RWPE2 (cell line): Measurements from ENCODE around the gene ANXA8.
"Not testable (repeated sequence)": the region's sequence is repeated elsewhere in the genome, so short reads cannot be mapped to it uniquely, and the experiment has no call there.

Experiments
- ATAC-seq: fragments of 200-7000 bp; cut with Tn5 transposase; 3 replicates; pipeline ENCODE4 v1.9.1; 2021; ENCODE audit warnings: low read depth
- DNase-seq: peaks from one replicate; pipeline ENCODE4 v3.0.0-alpha.2; 2020; ENCODE audit warnings: low spot score
- H3K27ac ChIP-seq: fragments of 450-650 bp; 2 replicates; pipeline ENCODE4 v1.5.1; 2017; ENCODE audit warnings: mild to moderate bottlenecking; ENCODE audit not compliant: poor library complexity, severe bottlenecking
- H3K27me3 ChIP-seq: fragments of 250-450 bp; sonication (Bioruptor Pico); 2 replicates; pipeline ENCODE4 v1.5.1; 2021; ENCODE audit warnings: mild to moderate bottlenecking, moderate library complexity; ENCODE audit not compliant: insufficient read depth, poor library complexity, severe bottlenecking
- H3K36me3 ChIP-seq: fragments of 250-450 bp; sonication (Bioruptor Pico); 2 replicates; pipeline ENCODE4 v1.5.1; 2020; ENCODE audit warnings: low read depth, mild to moderate bottlenecking, moderate library complexity
- H3K4me1 ChIP-seq: fragments of 250-450 bp; sonication (Bioruptor Pico); 2 replicates; pipeline ENCODE4 v1.5.1; 2021; ENCODE audit warnings: mild to moderate bottlenecking, moderate library complexity; ENCODE audit not compliant: insufficient read depth, poor library complexity, severe bottlenecking
- H3K4me3 ChIP-seq: fragments of 250-450 bp; sonication (Bioruptor Pico); 2 replicates; pipeline ENCODE4 v1.5.1; 2021; ENCODE audit warnings: mild to moderate bottlenecking, moderate library complexity; ENCODE audit not compliant: severe bottlenecking
- H3K9me3 ChIP-seq: fragments of 250-450 bp; sonication (Bioruptor Pico); 2 replicates; pipeline ENCODE4 v1.5.1; 2021; ENCODE audit warnings: mild to moderate bottlenecking, moderate library complexity; ENCODE audit not compliant: severe bottlenecking
- CTCF ChIP-seq: fragments of 450-650 bp; IDR thresholded peaks from one replicate; pipeline ENCODE4 v1.5.1; 2017; ENCODE audit warnings: mild to moderate bottlenecking, moderate library complexity; ENCODE audit not compliant: poor library complexity, severe bottlenecking

ANXA8 gene

GRCh38 chr10:47456079-47456785, 27.7 kb downstream of the ANXA8 start:
- TF ChIP-seq CTCF, result no peak
- ATAC-seq (no peak), DNase-seq (no peak)
- peaks cover 5% of the 10 kb centered on the region for H3K4me1 ChIP-seq
- H3K9me3 ChIP-seq, result no peaks in the 10 kb centered on the region
- H3K27me3 ChIP-seq, result no peaks in the 10 kb centered on the region
- H3K4me3 ChIP-seq, result no peak overlapping the region
- H3K36me3 ChIP-seq, result no peaks in the 10 kb centered on the region
- no peak overlapping the region for H3K27ac ChIP-seq

- H3K9me3 ChIP-seq, H3K27me3 ChIP-seq, ATAC-seq, H3K4me1 ChIP-seq, H3K36me3 ChIP-seq, H3K27ac ChIP-seq, DNase-seq, H3K4me3 ChIP-seq: not testable (repeated sequence)
Observed at GRCh38 chr10:47455350-47456078, 28.4 kb downstream of the ANXA8 start.

- ATAC-seq (no peak), DNase-seq (no peak)
- H3K36me3 ChIP-seq, result no peaks in the 10 kb centered on the region
- H3K27ac ChIP-seq, result no peak overlapping the region
- TF ChIP-seq CTCF, result no peak
- peaks cover 5% of the 10 kb centered on the region for H3K4me1 ChIP-seq
- no peaks in the 10 kb centered on the region for H3K9me3 ChIP-seq
- no peak overlapping the region for H3K4me3 ChIP-seq
- no peaks in the 10 kb centered on the region for H3K27me3 ChIP-seq
Observed at GRCh38 chr10:47454780-47455058, 29.2 kb downstream of the ANXA8 start.

GRCh38 chr10:47454008-47454779, 29.7 kb downstream of the ANXA8 start:
- H3K27me3 ChIP-seq, result no peaks in the 10 kb centered on the region
- no peaks in the 10 kb centered on the region for H3K36me3 ChIP-seq
- TF ChIP-seq CTCF, result no peak
- DNase-seq, result no peak
- peaks cover 5% of the 10 kb centered on the region for H3K4me1 ChIP-seq
- H3K9me3 ChIP-seq, result no peaks in the 10 kb centered on the region
- no peak overlapping the region for H3K27ac ChIP-seq
- no peak for ATAC-seq
- no peak overlapping the region for H3K4me3 ChIP-seq

GRCh38 chr10:47453141-47454007, 30.5 kb downstream of the ANXA8 start:
- no peak for TF ChIP-seq CTCF
- H3K4me1 ChIP-seq, result no peaks in the 10 kb centered on the region
- no peaks in the 10 kb centered on the region for H3K9me3 ChIP-seq
- ATAC-seq (no peak), DNase-seq (no peak)
- no peak overlapping the region for H3K27ac ChIP-seq
- no peak overlapping the region for H3K4me3 ChIP-seq
- no peaks in the 10 kb centered on the region for H3K36me3 ChIP-seq
- no peaks in the 10 kb centered on the region for H3K27me3 ChIP-seq
